Body of pancreas (tissue), 4 donors: ENCODE results near the gene ARHGAP24. TPM values are rescaled to one million over a fixed set of nuclear protein-coding genes. Genes with fewer than 3 reads are reported as not detected.
"Not testable (repeated sequence)": the region's sequence is repeated elsewhere in the genome, so short reads cannot be mapped to it uniquely, and the experiment has no call there.

Source experiments
- ATAC-seq: fragments of 150-250 bp; one replicate; pipeline ENCODE4 v1.9.1; 2016
- DNase-seq, 4 donors: peaks; one replicate each; pipeline ENCODE4 v3.0.0-alpha.2; 2019
- H3K27ac ChIP-seq, 4 donors: fragments of 200-600 bp; sonication (generic); 1 replicate in 3 of 4; 2 replicates in 1 of 4; pipeline versions ENCODE4 v1.5.1 to v1.6.1; 2016 to 2019; ENCODE audit warnings: mild to moderate bottlenecking in 1 of 4, mixed read lengths in 1 of 4, moderate library complexity in 1 of 4
- H3K27me3 ChIP-seq, 2 donors: fragments of 200-600 bp; sonication (generic); one replicate each; pipeline ENCODE4 v1.6.0; 2016; ENCODE audit warnings: mild to moderate bottlenecking in 1 of 2
- H3K36me3 ChIP-seq, 2 donors: fragments of 200-600 bp; sonication (generic); replicated peaks in 1 of 2; 2 replicates each; pipeline ENCODE4 v1.5.1; 2016; ENCODE audit warnings: low read depth in 2 of 2; ENCODE audit not compliant: insufficient read depth in 1 of 2
- H3K4me1 ChIP-seq: fragments of 200-600 bp; sonication (generic); one replicate; pipeline ENCODE4 v1.6.0; 2016
- H3K4me3 ChIP-seq, 2 donors: fragments of 200-600 bp; sonication (generic); 1 replicate in 1 of 2; 2 replicates in 1 of 2; pipeline ENCODE4 v1.5.1; 2016 to 2019
- H3K9me3 ChIP-seq, 3 donors: fragments of 200-600 bp; sonication (generic); 1 replicate in 2 of 3; 2 replicates in 1 of 3; pipeline ENCODE4 v1.5.1; 2016
- CTCF ChIP-seq, 7 experiments: fragments of 450-650 bp in 4 of 7; fragments of 200-600 bp in 3 of 7; sonication (generic) in 3 of 7; IDR thresholded peaks; one replicate each; pipeline ENCODE4 v1.5.1; 2016 to 2019; ENCODE audit warnings: antibody characterized with exemption in 7 of 7
- POLR2A ChIP-seq, 3 donors: fragments of 450-650 bp; IDR thresholded peaks; one replicate each; pipeline ENCODE4 v1.6.1; 2016; ENCODE audit warnings: antibody characterized with exemption in 3 of 3, mild to moderate bottlenecking in 2 of 3
- WGBS, 2 donors: methylation state at CpG; one replicate each; pipeline ENCODE4 v1.1.5; 2017; 5-methylcytosine and 5-hydroxymethylcytosine counted together
- intact Hi-C: fragments of 100-400 bp; cut with DNase I; formaldehyde crosslinking; loops from one replicate; pipeline ENCODE4 v1.15.1; 2023
- total RNA-seq, 2 donors: library from RNA; depleted of rRNA; stranded (reverse); fragments of >200 nt; gene quantifications; one replicate each; pipeline ENCODE4 v1.1.0, GENCODE V29; 2016

ARHGAP24 gene
- total RNA-seq, 2 donors from 2014 or later = 43.3 to 113 TPM

GRCh38 chr4:85808864-85809263 lies 333.9 kb downstream of the ARHGAP24 start:
- no peak for TF ChIP-seq CTCF (IDR thresholded peaks at IDR 0.05)
- no peak for TF ChIP-seq POLR2A (IDR thresholded peaks at IDR 0.05)
- H3K36me3 ChIP-seq = no peaks in the 10 kb centered on the region
- no peak overlapping the region for H3K4me3 ChIP-seq
- H3K27ac ChIP-seq = no peak overlapping the region
- peaks cover 12% of the 10 kb centered on the region for H3K4me1 ChIP-seq
- H3K9me3 ChIP-seq = no peaks in the 10 kb centered on the region
- no peaks in the 10 kb centered on the region for H3K27me3 ChIP-seq
- ATAC-seq (no peak), DNase-seq (no peak)
- intact Hi-C loops = no loop called here

GRCh38 chr4:85812776-85813175 lies 337.8 kb downstream of the ARHGAP24 start:
- WGBS, 2 donors = 90 to 91% methylated on average over 4 of the region's 4 CpGs
- Histone ChIP-seq H3K9me3 (no peaks in the 10 kb centered on the region), H3K4me3 (no peak overlapping the region), H3K36me3 (no peaks in the 10 kb centered on the region), H3K27me3 (no peaks in the 10 kb centered on the region), H3K4me1 (peaks cover 12% of the 10 kb centered on the region), H3K27ac (no peak overlapping the region)
- TF ChIP-seq POLR2A (IDR thresholded peaks at IDR 0.05) (no peak), CTCF (IDR thresholded peaks at IDR 0.05) (no peak)
- DNase-seq (no peak), ATAC-seq (no peak)
- intact Hi-C loops = no loop called here

- 90 to 95% methylated on average over 7 of the region's 7 CpGs for WGBS, 2 donors
- TF ChIP-seq POLR2A (IDR thresholded peaks at IDR 0.05) (no peak), CTCF (IDR thresholded peaks at IDR 0.05) (no peak)
- Histone ChIP-seq H3K36me3 (no peaks in the 10 kb centered on the region), H3K9me3 (peaks cover 0 to 3% (median 0%) of the 10 kb centered on the region in 3 donors), H3K27ac (no peak overlapping the region), H3K27me3 (no peaks in the 10 kb centered on the region), H3K4me1 (peaks cover 8% of the 10 kb centered on the region), H3K4me3 (no peak overlapping the region)
- no peak for ATAC-seq
- intact Hi-C loops = no loop called here
- no peak for DNase-seq
These were observed 341.0 kb downstream of the ARHGAP24 start for GRCh38 chr4:85815796-85816459.

GRCh38 chr4:85818700-85819099 lies 343.8 kb downstream of the ARHGAP24 start:
- TF ChIP-seq POLR2A (IDR thresholded peaks at IDR 0.05) (no peak), CTCF (IDR thresholded peaks at IDR 0.05) (no peak)
- Histone ChIP-seq H3K27ac (no peak overlapping the region), H3K9me3 (peaks cover 0 to 3% (median 0%) of the 10 kb centered on the region in 3 donors), H3K36me3 (no peaks in the 10 kb centered on the region), H3K27me3 (no peaks in the 10 kb centered on the region), H3K4me1 (peaks cover 8% of the 10 kb centered on the region), H3K4me3 (no peak overlapping the region)
- intact Hi-C loops = no loop called here
- DNase-seq = no peak
- WGBS, 2 donors = 48 to 55% methylated on average over 3 of the region's 3 CpGs
- ATAC-seq = no peak

- intact Hi-C loops, H3K36me3 ChIP-seq, DNase-seq, H3K9me3 ChIP-seq, H3K4me3 ChIP-seq, H3K27me3 ChIP-seq, ATAC-seq, H3K27ac ChIP-seq: not testable (repeated sequence)
- peaks cover 17% of the 10 kb centered on the region for H3K4me1 ChIP-seq
These were observed 345.2 kb downstream of the ARHGAP24 start for GRCh38 chr4:85820101-85820500.
